Measurements from ENCODE around the gene RTL10.

Gene RTL10

GRCh38 chr22:19897726-19898125, 43.1 kb upstream of the RTL10 start:
- H3K36me3 ChIP-seq (ENCODE audit: control insufficient read depth in 2 of 2, insufficient read depth in 2 of 2, low read length in 2 of 2) = peaks cover 8 to 25% of the 10 kb centered on the region in 2 donors

DNA sequence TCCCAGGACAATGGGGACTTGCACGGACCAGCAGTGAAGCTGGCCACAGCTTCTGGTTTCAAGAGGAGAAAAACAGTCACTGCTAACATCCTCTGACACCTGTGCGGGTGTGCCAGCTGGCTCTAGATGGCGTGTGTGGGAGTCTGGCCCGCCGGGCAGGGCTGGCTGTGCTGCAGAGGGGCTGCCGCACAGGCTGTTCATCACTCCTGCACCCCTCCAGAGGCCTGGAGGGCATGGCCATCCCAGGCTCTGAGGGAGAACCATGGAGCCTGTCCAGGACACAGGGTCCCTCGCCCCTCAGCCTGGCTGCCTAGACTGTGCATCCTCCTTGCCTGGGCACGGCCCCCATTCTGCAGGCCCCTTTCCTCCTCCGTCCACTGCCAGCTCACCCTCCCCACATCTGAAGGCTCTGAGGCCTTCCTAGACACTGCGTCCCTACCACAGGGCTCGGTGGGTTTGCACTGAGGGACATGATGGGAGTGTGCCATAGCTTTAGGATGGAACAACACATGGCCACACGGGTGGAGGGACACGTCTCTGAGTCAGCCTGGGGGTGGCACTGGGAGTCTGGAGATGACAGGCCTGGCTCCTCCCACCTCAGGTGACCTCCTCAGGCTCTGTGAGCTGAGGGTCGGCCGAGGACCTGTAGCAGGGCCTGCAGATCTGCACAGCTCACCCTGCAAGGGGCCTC, 42.1 kb upstream of the RTL10 start:
- H3K9me3 ChIP-seq (ENCODE audit: control insufficient read depth in 2 of 2, low read length in 2 of 2) = no peaks in the 10 kb centered on the region
- H3K4me3 ChIP-seq (ENCODE audit: low read length in 2 of 2) = no peak overlapping the region
- peaks cover 8 to 25% of the 10 kb centered on the region in 2 donors for H3K36me3 ChIP-seq (ENCODE audit: control insufficient read depth in 2 of 2, insufficient read depth in 2 of 2, low read length in 2 of 2)
- no peaks in the 10 kb centered on the region for H3K27me3 ChIP-seq (ENCODE audit: control insufficient read depth in 1 of 2, insufficient read depth in 2 of 2, low read length in 2 of 2)
- H3K4me1 ChIP-seq (ENCODE audit: control insufficient read depth, insufficient read depth, low read length) = peaks cover under 1% of the 10 kb centered on the region
- no peak overlapping the region for H3K27ac ChIP-seq (ENCODE audit: low read length)
- no peak overlapping the region for H3K9ac ChIP-seq (ENCODE audit: low read length in 2 of 2)

More at GRCh38 chr22:19897726-19898125, 43.1 kb upstream of the RTL10 start:
- no peak overlapping the region for H3K4me3 ChIP-seq (ENCODE audit: low read length in 2 of 2)
- H3K27ac ChIP-seq (ENCODE audit: low read length) = no peak overlapping the region
- no peak overlapping the region for H3K9ac ChIP-seq (ENCODE audit: low read length in 2 of 2)
- H3K9me3 ChIP-seq (ENCODE audit: control insufficient read depth in 2 of 2, low read length in 2 of 2) = no peaks in the 10 kb centered on the region
- H3K4me1 ChIP-seq (ENCODE audit: control insufficient read depth, insufficient read depth, low read length) = no peaks in the 10 kb centered on the region
- H3K27me3 ChIP-seq (ENCODE audit: control insufficient read depth in 1 of 2, insufficient read depth in 2 of 2, low read length in 2 of 2) = no peaks in the 10 kb centered on the region

- peaks cover 8 to 21% of the 10 kb centered on the region in 2 donors for H3K36me3 ChIP-seq (ENCODE audit: control insufficient read depth in 2 of 2, insufficient read depth in 2 of 2, low read length in 2 of 2)
- H3K4me1 ChIP-seq (ENCODE audit: control insufficient read depth, insufficient read depth, low read length) = peaks cover 4% of the 10 kb centered on the region
- no peak overlapping the region for H3K4me3 ChIP-seq (ENCODE audit: low read length in 2 of 2)
- H3K9me3 ChIP-seq (ENCODE audit: control insufficient read depth in 2 of 2, low read length in 2 of 2) = no peaks in the 10 kb centered on the region
- H3K27me3 ChIP-seq (ENCODE audit: control insufficient read depth in 1 of 2, insufficient read depth in 2 of 2, low read length in 2 of 2) = no peaks in the 10 kb centered on the region
- no peak overlapping the region for H3K9ac ChIP-seq (ENCODE audit: low read length in 2 of 2)
- no peak overlapping the region for H3K27ac ChIP-seq (ENCODE audit: low read length)
Observed at GRCh38 chr22:19895160-19895849, 40.6 kb upstream of the RTL10 start.

- H3K4me1 ChIP-seq (ENCODE audit: control insufficient read depth, insufficient read depth, low read length) = peaks cover 4% of the 10 kb centered on the region
- no peak overlapping the region for H3K27ac ChIP-seq (ENCODE audit: low read length)
Observed at GRCh38 chr22:19893363-19893762, 38.7 kb upstream of the RTL10 start.

DNA sequence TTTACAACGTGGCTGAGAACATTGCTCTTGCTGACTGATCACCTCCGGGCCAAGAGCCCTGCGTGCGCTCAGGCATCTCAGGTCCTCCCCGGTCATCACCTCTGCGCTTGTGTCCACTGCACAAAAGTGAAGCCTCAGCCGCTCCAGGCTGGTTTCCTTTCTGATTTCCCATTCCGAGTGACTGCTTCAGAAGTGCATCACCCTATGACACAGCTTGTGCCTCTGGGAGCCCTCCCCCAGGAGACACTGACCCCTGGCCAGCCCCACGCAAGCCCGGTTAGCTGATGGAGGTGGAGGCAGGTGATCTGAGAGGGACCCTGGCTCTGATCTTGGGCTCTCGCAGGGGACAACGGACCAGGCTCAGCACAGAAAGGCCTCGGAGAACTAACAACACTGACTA, 38.3 kb upstream of the RTL10 start:
- no peak overlapping the region for H3K9ac ChIP-seq (ENCODE audit: low read length in 2 of 2)
- no peak overlapping the region for H3K27ac ChIP-seq (ENCODE audit: low read length)
- H3K36me3 ChIP-seq (ENCODE audit: control insufficient read depth in 2 of 2, insufficient read depth in 2 of 2, low read length in 2 of 2) = peaks cover 5 to 16% of the 10 kb centered on the region in 2 donors

More at GRCh38 chr22:19893363-19893762, 38.7 kb upstream of the RTL10 start:
- no peak overlapping the region for H3K4me3 ChIP-seq (ENCODE audit: low read length in 2 of 2)
- no peaks in the 10 kb centered on the region for H3K27me3 ChIP-seq (ENCODE audit: control insufficient read depth in 1 of 2, insufficient read depth in 2 of 2, low read length in 2 of 2)
- no peak overlapping the region for H3K9ac ChIP-seq (ENCODE audit: low read length in 2 of 2)
- peaks cover 5 to 16% of the 10 kb centered on the region in 2 donors for H3K36me3 ChIP-seq (ENCODE audit: control insufficient read depth in 2 of 2, insufficient read depth in 2 of 2, low read length in 2 of 2)
- H3K9me3 ChIP-seq (ENCODE audit: control insufficient read depth in 2 of 2, low read length in 2 of 2) = no peaks in the 10 kb centered on the region

GRCh38 chr22:19892257-19892879, 37.7 kb upstream of the RTL10 start:
- Histone ChIP-seq H3K27me3 (ENCODE audit: control insufficient read depth in 1 of 2, insufficient read depth in 2 of 2, low read length in 2 of 2) (no peaks in the 10 kb centered on the region), H3K9me3 (ENCODE audit: control insufficient read depth in 2 of 2, low read length in 2 of 2) (no peaks in the 10 kb centered on the region), H3K9ac (ENCODE audit: low read length in 2 of 2) (no peak overlapping the region), H3K27ac (ENCODE audit: low read length) (no peak overlapping the region), H3K4me3 (ENCODE audit: low read length in 2 of 2) (peak overlapping the region in 1 of 2 donors; percentile 29), H3K4me1 (ENCODE audit: control insufficient read depth, insufficient read depth, low read length) (peaks cover 4% of the 10 kb centered on the region), H3K36me3 (ENCODE audit: control insufficient read depth in 2 of 2, insufficient read depth in 2 of 2, low read length in 2 of 2) (peaks cover 5 to 15% of the 10 kb centered on the region in 2 donors)

More for the DNA sequence above, 38.3 kb upstream of the RTL10 start:
- Histone ChIP-seq H3K4me3 (ENCODE audit: low read length in 2 of 2) (no peak overlapping the region), H3K4me1 (ENCODE audit: control insufficient read depth, insufficient read depth, low read length) (peaks cover 4% of the 10 kb centered on the region), H3K27me3 (ENCODE audit: control insufficient read depth in 1 of 2, insufficient read depth in 2 of 2, low read length in 2 of 2) (no peaks in the 10 kb centered on the region), H3K9me3 (ENCODE audit: control insufficient read depth in 2 of 2, low read length in 2 of 2) (no peaks in the 10 kb centered on the region)

DNA sequence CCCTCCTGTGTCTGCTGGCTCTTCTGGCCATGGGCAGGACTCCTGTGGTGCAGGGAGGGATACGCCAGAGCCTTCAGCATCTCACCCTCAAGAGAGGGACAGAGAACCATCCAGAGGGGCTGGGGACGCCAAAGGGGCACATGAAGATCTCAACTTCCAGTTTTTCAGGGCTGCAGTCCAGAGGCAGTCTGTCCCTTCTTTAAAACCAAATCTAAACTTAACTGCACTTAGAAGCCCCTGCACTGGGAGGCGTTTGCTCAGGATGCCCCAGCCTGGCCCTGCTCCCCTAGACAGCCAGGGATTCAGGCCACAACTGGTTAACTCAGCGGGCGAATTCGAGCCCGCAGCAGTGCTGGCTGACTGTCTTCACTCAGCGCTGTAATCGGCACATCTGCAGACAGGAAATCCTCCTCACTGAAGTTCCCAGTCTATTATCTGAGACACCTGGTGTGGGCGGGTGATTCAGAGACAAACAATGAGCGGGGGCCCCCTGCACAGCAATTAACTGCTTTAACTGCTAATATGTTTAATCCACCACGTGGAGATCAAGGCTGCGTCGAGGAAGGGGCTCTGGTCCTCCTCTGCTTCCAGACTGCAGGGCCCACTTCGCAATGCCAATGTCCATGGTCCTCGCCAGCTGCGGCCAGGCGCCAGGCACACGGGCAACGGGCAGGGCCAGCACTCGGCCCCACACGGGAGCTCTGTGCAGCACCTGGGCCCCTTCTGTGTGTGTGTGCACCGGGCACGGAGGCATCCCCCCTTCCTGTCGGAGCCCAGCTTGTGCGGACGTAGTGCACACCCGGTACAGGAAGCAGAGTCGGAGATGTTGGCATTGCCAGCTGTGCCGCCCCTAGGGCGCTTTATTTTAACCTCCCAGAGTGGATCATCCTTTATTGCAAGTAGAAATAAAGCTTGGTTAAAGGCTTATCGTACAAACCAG, 36.9 kb upstream of the RTL10 start:
- H3K9ac ChIP-seq (ENCODE audit: low read length in 2 of 2) = no peak overlapping the region
- no peaks in the 10 kb centered on the region for H3K9me3 ChIP-seq (ENCODE audit: control insufficient read depth in 2 of 2, low read length in 2 of 2)
- peaks cover 4% of the 10 kb centered on the region for H3K4me1 ChIP-seq (ENCODE audit: control insufficient read depth, insufficient read depth, low read length)
- H3K36me3 ChIP-seq (ENCODE audit: control insufficient read depth in 2 of 2, insufficient read depth in 2 of 2, low read length in 2 of 2) = peaks cover 5 to 12% of the 10 kb centered on the region in 2 donors
- H3K4me3 ChIP-seq (ENCODE audit: low read length in 2 of 2) = peak overlapping the region in 1 of 2 donors; percentile 29
- H3K27ac ChIP-seq (ENCODE audit: low read length) = no peak overlapping the region
- no peaks in the 10 kb centered on the region for H3K27me3 ChIP-seq (ENCODE audit: control insufficient read depth in 1 of 2, insufficient read depth in 2 of 2, low read length in 2 of 2)

DNA sequence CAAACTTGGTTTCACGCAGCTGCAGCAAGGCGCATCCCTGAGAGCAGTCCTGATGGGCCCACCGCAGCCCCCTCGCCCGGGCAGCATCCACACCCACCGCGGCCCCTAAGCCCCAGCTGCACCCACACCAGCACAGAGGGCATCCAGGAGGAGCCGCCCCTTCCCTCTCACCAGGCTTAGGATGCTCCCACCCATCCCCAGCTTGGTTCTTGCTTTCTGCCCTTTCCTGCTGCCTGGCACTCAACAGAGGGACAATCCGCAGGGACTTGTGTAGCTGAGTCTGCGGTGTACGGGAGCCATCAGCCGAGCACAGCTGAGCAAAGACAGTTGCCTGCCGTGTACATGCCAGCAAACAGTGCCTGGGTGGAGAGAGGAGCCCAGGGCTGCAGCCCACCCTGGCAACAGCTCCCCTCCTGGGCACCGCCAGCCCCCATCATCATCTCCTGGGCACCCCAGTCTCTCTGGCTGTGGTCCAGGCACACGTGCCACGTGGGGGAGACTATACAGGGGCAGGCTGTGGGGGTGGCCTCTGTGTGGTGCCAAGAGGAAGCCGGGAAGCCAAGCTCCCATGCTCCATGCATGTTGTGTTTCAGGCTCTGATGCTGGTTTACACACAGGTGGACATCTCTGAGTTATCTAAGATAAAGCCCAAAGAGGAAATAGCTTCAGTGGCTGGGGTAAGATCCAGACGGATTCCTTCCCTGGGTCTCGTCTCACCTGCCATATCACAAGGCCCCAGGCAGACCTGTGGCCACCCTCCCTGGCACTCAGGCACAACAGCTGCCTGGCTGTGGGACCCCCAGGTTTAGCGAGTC, 36.0 kb upstream of the RTL10 start:
- Histone ChIP-seq H3K9ac (ENCODE audit: low read length in 2 of 2) (no peak overlapping the region), H3K4me3 (ENCODE audit: low read length in 2 of 2) (no peak overlapping the region), H3K4me1 (ENCODE audit: control insufficient read depth, insufficient read depth, low read length) (peaks cover 4% of the 10 kb centered on the region), H3K27me3 (ENCODE audit: control insufficient read depth in 1 of 2, insufficient read depth in 2 of 2, low read length in 2 of 2) (no peaks in the 10 kb centered on the region), H3K36me3 (ENCODE audit: control insufficient read depth in 2 of 2, insufficient read depth in 2 of 2, low read length in 2 of 2) (peaks cover 5 to 12% of the 10 kb centered on the region in 2 donors), H3K27ac (ENCODE audit: low read length) (no peak overlapping the region), H3K9me3 (ENCODE audit: control insufficient read depth in 2 of 2, low read length in 2 of 2) (no peaks in the 10 kb centered on the region)

GRCh38 chr22:19889951-19890350, 35.3 kb upstream of the RTL10 start:
- H3K27me3 ChIP-seq (ENCODE audit: control insufficient read depth in 1 of 2, insufficient read depth in 2 of 2, low read length in 2 of 2) = no peaks in the 10 kb centered on the region
- H3K36me3 ChIP-seq (ENCODE audit: control insufficient read depth in 2 of 2, insufficient read depth in 2 of 2, low read length in 2 of 2) = peaks cover 5 to 9% of the 10 kb centered on the region in 2 donors
- no peak overlapping the region for H3K9ac ChIP-seq (ENCODE audit: low read length in 2 of 2)
- H3K9me3 ChIP-seq (ENCODE audit: control insufficient read depth in 2 of 2, low read length in 2 of 2) = no peaks in the 10 kb centered on the region
- H3K4me3 ChIP-seq (ENCODE audit: low read length in 2 of 2) = no peak overlapping the region
- no peak overlapping the region for H3K27ac ChIP-seq (ENCODE audit: low read length)
- peaks cover 4% of the 10 kb centered on the region for H3K4me1 ChIP-seq (ENCODE audit: control insufficient read depth, insufficient read depth, low read length)

Measured in stomach smooth muscle (tissue), 2 donors.